SIG-M5 treated with dmso at 0.1 percent for 504 hours (cell line): ENCODE results near the gene NRF1.
"Not testable (repeated sequence)": the region's sequence is repeated elsewhere in the genome, so short reads cannot be mapped to it uniquely, and the experiment has no call there.

Experiments
- DNase-seq: peaks from one replicate; lab custom pipeline; 2025; ENCODE audit not compliant: unreplicated experiment; lab: John Stamatoyannopoulos, UW

Gene NRF1

DNA sequence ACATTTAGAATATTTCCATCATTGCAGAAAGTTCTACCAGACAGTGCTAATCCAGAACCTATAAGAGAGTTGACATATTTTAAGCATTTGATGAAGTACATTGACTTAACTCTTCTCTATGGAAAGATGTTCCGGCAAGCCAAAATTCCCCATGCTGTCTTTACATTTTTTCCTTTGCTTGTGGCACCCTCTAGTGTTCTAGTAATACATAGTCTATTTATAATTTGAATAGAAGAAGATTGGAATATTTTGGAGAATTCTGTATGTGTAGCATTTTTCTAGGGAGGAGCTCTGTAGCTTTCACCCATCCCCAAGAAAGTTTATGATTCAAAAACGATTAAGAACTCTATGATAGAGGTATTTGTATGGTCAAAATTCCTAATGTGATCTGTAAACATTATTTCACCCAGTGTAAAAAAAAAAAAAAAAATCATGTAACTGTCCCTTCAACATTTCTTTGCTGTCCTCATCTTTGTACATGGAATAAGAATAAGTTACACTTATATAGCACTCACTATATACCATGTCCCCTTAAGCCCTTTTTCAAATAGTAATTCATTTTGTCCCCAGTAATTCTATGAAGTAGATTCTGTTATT, 33.2 kb downstream of the NRF1 start:
- peak; percentile 48 for DNase-seq

- DNase-seq, result no peak
Measured at GRCh38 chr7:129646369-129647021, 35.0 kb downstream of the NRF1 start.

- DNase-seq, result no peak
Measured at GRCh38 chr7:129649128-129649690, 37.7 kb downstream of the NRF1 start.

- DNase-seq, result no peak
Measured at GRCh38 chr7:129650056-129650758, 38.7 kb downstream of the NRF1 start.

- no peak for DNase-seq
Measured at GRCh38 chr7:129652914-129653313, 41.4 kb downstream of the NRF1 start.

DNA sequence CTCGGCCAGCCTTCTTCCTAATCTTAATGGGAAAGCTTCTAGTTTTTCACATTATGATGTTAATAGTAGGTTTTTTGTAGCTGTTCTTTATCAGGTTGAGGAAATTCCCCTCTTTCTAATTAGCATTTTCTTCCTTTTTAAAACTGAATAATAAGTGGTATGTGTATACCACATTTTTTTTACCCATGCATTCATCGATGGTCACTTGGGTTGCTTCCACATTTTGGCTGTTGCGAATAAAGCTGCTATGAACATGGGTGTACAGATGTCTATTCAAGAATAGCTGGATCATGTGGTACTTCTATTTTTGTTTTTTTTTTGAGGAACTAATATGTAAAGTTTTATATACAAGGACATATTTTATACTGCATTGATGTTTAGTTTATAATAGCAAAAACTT, 44.3 kb downstream of the NRF1 start:
- no peak for DNase-seq

DNA sequence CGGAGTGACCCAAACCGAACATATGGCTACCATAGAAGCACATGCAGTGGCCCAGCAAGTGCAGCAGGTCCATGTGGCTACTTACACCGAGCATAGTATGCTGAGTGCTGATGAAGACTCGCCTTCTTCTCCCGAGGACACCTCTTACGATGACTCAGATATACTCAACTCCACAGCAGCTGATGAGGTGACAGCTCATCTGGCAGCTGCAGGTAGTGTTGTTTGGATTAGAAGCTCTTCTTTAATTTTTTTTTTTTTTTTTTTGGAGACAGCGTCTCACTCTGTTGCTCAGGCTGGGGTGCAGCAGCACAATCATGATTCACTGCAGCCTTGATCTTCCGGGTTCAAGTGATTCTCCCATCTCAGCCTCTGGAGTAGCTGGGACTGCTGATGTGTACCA, 45.8 kb downstream of the NRF1 start:
- no peak for DNase-seq

GRCh38 chr7:129659907-129660306, 48.4 kb downstream of the NRF1 start:
- not testable (repeated sequence) for DNase-seq

- DNase-seq, result no peak
Measured at GRCh38 chr7:129661645-129662182, 50.2 kb downstream of the NRF1 start.

GRCh38 chr7:129663240-129663639, 51.7 kb downstream of the NRF1 start:
- DNase-seq, result not testable (repeated sequence)

- DNase-seq, result peak; percentile 64
Measured at GRCh38 chr7:129664029-129665012, 52.8 kb downstream of the NRF1 start.

GRCh38 chr7:129665013-129665401, 53.5 kb downstream of the NRF1 start:
- DNase-seq, result peak; percentile 41

DNA sequence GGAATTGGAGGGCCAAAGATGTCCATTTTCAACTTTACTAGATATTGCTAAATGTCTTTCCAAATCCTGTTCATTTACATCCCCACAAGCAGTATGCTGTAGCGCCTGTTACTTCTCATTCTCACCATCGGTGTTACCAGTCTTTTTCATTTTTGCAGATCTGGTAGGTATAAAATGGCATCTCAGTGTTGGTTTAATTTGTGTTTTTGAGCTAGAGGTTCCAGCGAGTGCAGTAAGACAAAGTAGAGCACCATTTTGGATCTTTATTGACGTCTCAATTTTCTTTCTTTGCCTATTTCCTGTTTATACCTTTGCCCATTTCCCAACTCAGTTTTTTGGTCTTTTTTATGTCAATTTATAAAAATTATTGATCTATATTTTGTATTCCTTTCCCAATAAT, 55.6 kb downstream of the NRF1 start:
- peak; percentile 12 for DNase-seq

GRCh38 chr7:129667551-129667950, 56.0 kb downstream of the NRF1 start:
- DNase-seq, result no peak

DNA sequence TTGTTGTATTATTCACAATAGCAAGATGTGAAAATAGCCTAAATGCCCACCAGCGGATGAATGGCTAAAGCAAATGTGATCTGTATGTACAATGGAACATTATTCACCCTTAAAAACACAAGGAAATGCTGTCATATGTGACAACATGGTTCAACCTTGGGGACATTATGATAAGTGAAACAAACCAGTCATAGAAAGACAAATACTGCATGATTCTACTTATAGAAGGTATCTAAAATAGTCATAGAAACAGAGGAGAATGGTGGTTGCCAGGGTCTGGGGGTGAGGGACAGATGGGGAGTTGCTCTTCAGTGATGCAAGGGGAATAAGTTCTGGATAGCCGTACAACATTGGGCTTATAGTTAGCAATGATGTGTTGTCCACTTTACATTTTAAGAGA, 58.4 kb downstream of the NRF1 start:
- DNase-seq, result no peak

GRCh38 chr7:129670656-129671055, 59.1 kb downstream of the NRF1 start:
- no peak for DNase-seq

GRCh38 chr7:129671266-129671665, 59.7 kb downstream of the NRF1 start:
- DNase-seq, result no peak

DNA sequence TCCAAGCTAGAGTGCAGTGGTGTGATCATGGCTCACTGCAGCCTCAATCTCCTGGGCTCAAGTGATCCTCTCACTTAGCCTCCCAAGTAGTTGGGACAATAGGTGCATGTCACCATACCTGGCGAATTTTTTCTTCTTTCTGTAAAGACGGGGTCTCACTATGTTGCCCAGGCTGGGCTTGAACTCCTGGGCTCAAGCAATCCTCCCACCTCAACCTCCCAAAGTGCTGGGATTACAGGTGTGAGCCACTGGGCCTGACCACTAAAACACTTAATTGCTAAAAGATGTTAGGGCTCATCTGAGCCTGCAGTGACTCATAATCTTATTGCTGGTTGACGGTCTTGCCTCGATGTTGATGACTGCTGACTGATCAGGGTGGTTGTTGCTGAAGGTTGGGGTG, 63.0 kb downstream of the NRF1 start:
- DNase-seq, result not testable (repeated sequence)

- DNase-seq, result no peak
Measured at GRCh38 chr7:129675521-129675920, 64.0 kb downstream of the NRF1 start.

- no peak for DNase-seq
Measured at GRCh38 chr7:129676017-129676897, 64.7 kb downstream of the NRF1 start.
